ENCODE data around the gene CNGA2.
A peak's percentile ranks its signal among the peaks of the same experiment; 100 is the strongest.

GRCh38 chrX:151713849-151714248, 20.7 kb upstream of the CNGA2 start:
- TF ChIP-seq CTCF (IDR thresholded peaks at IDR 0.05 in 2 of 3, conservative IDR thresholded peaks at IDR 0.05 in 1 of 3; ENCODE audit: control insufficient read depth in 2 of 3, extremely low read depth in 1 of 3, insufficient read depth in 1 of 3, low read depth in 3 of 3, low read length in 3 of 3) (peak; percentile 52 to 66 (median 53); a peak in 5 of 6 replicates), MAX (IDR thresholded peaks at IDR 0.05; ENCODE audit: low read depth, low read length) (no peak), EZH2 (IDR thresholded peaks at IDR 0.05; ENCODE audit: borderline replicate concordance, control insufficient read depth, low read depth, low read length) (no peak), MEF2A (IDR thresholded peaks at IDR 0.05; ENCODE audit: insufficient read depth, low read depth, low read length) (no peak), SRF (IDR thresholded peaks at IDR 0.05; ENCODE audit: low read depth in 2 of 2, low read length in 2 of 2) (no peak), IKZF2 (IDR thresholded peaks at IDR 0.05) (no peak), MTA3 (IDR thresholded peaks at IDR 0.05; ENCODE audit: borderline replicate concordance, low read length) (no peak), ZBED1 (IDR thresholded peaks at IDR 0.05; ENCODE audit: borderline replicate concordance) (no peak), ZSCAN29 (IDR thresholded peaks at IDR 0.05) (no peak), RAD21 (IDR thresholded peaks at IDR 0.05; ENCODE audit: insufficient read depth, low read depth, low read length) (peak; percentile 38), FOS (IDR thresholded peaks at IDR 0.05; ENCODE audit: borderline replicate concordance, extremely low read depth, insufficient read length) (no peak)

Measured in GM12878 (cell line).